ENCODE data around the gene PSMD6. TPM values are rescaled to one million over a fixed set of nuclear protein-coding genes. Genes with fewer than 3 reads are reported as not detected.
A peak's percentile ranks its signal among the peaks of the same experiment; 100 is the strongest.

PSMD6 gene
- total RNA-seq, 1 donor from 2014 or later = 65.0 TPM

DNA sequence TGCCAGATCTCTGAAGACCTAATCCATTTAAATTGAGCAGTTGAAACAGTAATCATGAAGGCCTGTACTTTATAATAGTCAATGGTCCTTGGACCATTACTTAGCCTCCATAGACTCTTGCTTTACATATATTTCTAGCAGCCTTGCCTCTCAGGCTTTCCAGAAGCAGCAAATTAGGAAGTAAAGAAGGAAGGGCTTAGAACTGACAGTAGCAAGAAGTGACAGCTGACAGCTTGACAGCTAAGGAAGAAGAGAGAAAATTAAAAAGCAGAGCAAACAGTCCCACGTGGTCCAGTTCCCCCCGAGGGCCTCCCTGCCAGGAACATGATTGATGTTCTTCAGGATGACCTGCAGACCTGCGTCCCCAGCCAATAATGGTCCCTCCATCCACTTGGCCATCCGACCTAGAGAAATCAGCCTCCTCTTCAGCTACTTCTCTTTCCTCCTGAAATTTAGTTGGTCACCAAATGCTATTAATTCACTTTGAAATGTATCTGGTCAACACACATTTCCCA, 15.0 kb upstream of the PSMD6 start:
- peaks cover 4% of the 10 kb centered on the region for H3K36me3 Mint-ChIP-seq (ENCODE audit: low read depth)
- no peak for DNase-seq (ENCODE audit: low spot score)
- H3K27ac Mint-ChIP-seq (ENCODE audit: unreplicated experiment) = no peak overlapping the region
- no peak overlapping the region for H3K4me3 Mint-ChIP-seq (ENCODE audit: unreplicated experiment)
- H3K4me1 Mint-ChIP-seq (ENCODE audit: low read depth) = peaks cover 7% of the 10 kb centered on the region
- no peaks in the 10 kb centered on the region for H3K27me3 Mint-ChIP-seq (ENCODE audit: low read depth)
- TF ChIP-seq CTCF (IDR thresholded peaks at IDR 0.05) = no peak
- H3K9me3 Mint-ChIP-seq (ENCODE audit: low read depth) = peaks cover 7% of the 10 kb centered on the region

DNA sequence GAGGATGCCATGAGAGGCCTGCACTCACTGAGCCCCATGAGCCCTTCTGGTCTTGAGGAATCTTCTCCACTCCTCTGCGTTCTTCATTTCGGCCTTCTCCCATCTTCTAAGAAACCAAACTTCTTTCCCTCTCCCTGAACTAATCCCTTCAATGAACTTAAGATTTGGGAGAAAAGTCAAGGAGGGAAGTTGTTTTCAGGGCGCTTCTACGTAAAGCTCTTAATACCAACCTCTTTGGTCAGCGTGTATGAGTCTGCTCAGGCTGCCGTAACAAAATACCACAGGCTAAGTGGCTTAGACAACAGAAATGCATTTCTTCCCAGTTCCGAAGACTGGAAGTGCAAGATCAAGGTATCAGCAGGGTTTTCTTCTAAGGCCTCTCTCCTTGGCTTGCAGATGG, 13.8 kb upstream of the PSMD6 start:
- Mint-ChIP-seq H3K9me3 (ENCODE audit: low read depth) (peaks cover 7% of the 10 kb centered on the region), H3K36me3 (ENCODE audit: low read depth) (peaks cover 4% of the 10 kb centered on the region), H3K4me1 (ENCODE audit: low read depth) (peaks cover 14% of the 10 kb centered on the region), H3K27me3 (ENCODE audit: low read depth) (no peaks in the 10 kb centered on the region), H3K4me3 (ENCODE audit: unreplicated experiment) (no peak overlapping the region), H3K27ac (ENCODE audit: unreplicated experiment) (no peak overlapping the region)
- TF ChIP-seq CTCF (IDR thresholded peaks at IDR 0.05) = no peak
- no peak for DNase-seq (ENCODE audit: low spot score)

DNA sequence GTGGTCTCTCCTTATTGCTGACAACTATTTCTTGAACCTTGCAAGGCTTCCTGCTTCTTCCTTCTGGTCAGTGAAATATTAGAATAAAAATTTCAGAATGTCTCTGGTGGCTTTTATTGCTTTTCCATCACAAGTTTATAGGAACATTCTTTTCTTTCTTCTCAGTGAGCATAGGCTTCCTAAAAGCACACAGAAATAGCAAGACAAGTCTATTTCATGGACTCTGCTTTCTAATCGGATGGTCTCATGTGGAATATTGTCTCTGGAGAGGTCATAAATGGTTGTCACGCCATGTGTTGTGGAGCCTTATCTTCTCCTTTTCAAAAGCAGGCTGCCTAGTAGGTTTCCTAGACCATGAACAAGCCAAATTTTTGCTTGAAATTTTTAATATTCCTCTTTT, 9.8 kb upstream of the PSMD6 start:
- peaks cover 17% of the 10 kb centered on the region for H3K4me1 Mint-ChIP-seq (ENCODE audit: low read depth)
- peaks cover 3% of the 10 kb centered on the region for H3K27me3 Mint-ChIP-seq (ENCODE audit: low read depth)
- no peak overlapping the region for H3K27ac Mint-ChIP-seq (ENCODE audit: unreplicated experiment)
- no peak for TF ChIP-seq CTCF (IDR thresholded peaks at IDR 0.05)
- no peak for DNase-seq (ENCODE audit: low spot score)
- no peak overlapping the region for H3K4me3 Mint-ChIP-seq (ENCODE audit: unreplicated experiment)
- H3K36me3 Mint-ChIP-seq (ENCODE audit: low read depth) = peaks cover 4% of the 10 kb centered on the region
- peaks cover 7% of the 10 kb centered on the region for H3K9me3 Mint-ChIP-seq (ENCODE audit: low read depth)

DNA sequence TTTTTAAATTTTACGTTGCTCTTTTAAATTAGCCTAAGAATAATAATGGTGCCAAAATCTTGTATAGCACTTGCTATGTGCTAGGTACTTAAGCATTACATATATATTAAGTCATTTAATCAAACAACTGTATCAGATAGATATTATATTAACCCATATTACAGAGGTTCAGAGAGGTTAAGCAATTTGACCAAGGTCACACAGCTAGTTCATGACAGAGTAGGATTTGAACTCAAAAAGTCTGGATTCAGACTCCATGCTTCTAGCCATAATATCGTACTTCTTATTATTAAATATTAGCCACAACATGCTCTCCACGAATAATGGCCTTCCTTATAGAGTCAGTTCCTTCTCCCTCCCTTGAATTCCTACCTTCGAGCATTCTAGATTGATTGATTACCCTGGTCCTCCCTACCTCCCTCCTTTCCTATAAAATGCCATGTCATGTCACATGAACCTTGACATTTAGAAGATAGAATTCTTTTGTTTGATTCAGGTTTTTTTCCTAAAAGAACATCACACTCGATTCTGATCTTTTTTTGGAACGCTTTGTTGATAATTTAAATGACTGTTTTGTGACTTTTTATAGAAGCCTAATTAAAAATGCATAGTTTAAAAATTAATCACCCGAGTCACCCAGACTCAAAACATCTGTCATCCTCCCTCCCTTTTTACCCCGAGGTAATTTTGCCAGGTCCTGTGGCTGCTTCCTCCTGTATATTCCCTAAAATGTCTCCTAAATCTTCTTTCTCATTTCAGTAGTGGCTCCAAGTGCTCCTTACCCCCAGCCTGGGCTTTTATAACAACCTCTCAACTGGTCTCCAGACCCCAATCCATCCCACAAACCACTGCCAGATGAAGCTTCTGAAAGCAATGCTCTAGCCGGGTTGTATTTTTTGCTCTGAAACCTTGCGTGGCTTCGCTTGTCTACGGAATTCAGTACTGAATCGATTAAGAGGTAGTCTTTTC, 8.5 kb upstream of the PSMD6 start:
- no peak overlapping the region for H3K4me3 Mint-ChIP-seq (ENCODE audit: unreplicated experiment)
- peak overlapping the region; percentile 76 for H3K27ac Mint-ChIP-seq (ENCODE audit: unreplicated experiment)
- H3K4me1 Mint-ChIP-seq (ENCODE audit: low read depth) = peaks cover 17% of the 10 kb centered on the region
- H3K27me3 Mint-ChIP-seq (ENCODE audit: low read depth) = peaks cover 3% of the 10 kb centered on the region
- H3K9me3 Mint-ChIP-seq (ENCODE audit: low read depth) = peaks cover 7% of the 10 kb centered on the region
- no peak for DNase-seq (ENCODE audit: low spot score)
- peaks cover 4% of the 10 kb centered on the region for H3K36me3 Mint-ChIP-seq (ENCODE audit: low read depth)
- no peak for TF ChIP-seq CTCF (IDR thresholded peaks at IDR 0.05)

DNA sequence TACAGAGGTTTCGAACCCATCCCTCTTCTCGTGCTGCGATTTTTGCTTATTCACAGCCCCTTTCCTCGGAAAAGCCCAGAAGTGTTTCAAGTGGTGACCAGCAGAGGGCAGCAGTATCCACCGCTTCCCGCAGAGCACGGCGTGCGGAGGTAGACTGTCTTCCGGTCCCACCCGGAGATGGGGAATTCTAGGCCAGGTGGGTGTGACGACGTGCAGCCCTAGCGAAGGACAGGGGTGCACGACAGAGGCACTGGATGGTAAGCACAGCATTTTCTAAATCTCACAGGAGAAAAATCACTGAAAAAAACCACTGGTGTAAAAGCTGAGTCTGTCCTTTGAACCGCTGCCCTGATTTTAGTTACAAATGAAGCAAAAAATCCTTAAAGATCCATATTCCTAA, 7.4 kb upstream of the PSMD6 start:
- H3K9me3 Mint-ChIP-seq (ENCODE audit: low read depth) = peaks cover 7% of the 10 kb centered on the region
- peak overlapping the region; percentile 75 for H3K27ac Mint-ChIP-seq (ENCODE audit: unreplicated experiment)
- H3K36me3 Mint-ChIP-seq (ENCODE audit: low read depth) = peaks cover 4% of the 10 kb centered on the region
- peaks cover 17% of the 10 kb centered on the region for H3K4me1 Mint-ChIP-seq (ENCODE audit: low read depth)
- peak; percentile 97 for TF ChIP-seq CTCF (IDR thresholded peaks at IDR 0.05)
- DNase-seq (ENCODE audit: low spot score) = peak; percentile 64
- peak overlapping the region; percentile 74 for H3K4me3 Mint-ChIP-seq (ENCODE audit: unreplicated experiment)
- peaks cover 3% of the 10 kb centered on the region for H3K27me3 Mint-ChIP-seq (ENCODE audit: low read depth)

All from chondrocyte (in vitro differentiated cells).